Testis (tissue), 3 donors: ENCODE measurements around the gene TRAPPC10. TPM values are rescaled to one million over a fixed set of nuclear protein-coding genes. Genes with fewer than 3 reads are reported as not detected.

Experiments
- DNase-seq: peaks from one replicate; pipeline ENCODE4 v3.0.0-alpha.2; 2019
- H3K27ac ChIP-seq, 2 donors: fragments of 200-600 bp; sonication (generic); one replicate each; pipeline ENCODE4 v1.5.1; 2019
- H3K27me3 ChIP-seq: fragments of 200-600 bp; sonication (generic); one replicate; pipeline ENCODE4 v1.5.1; 2019
- H3K36me3 ChIP-seq: fragments of 200-600 bp; sonication (generic); one replicate; pipeline ENCODE4 v1.5.1; 2017; ENCODE audit warnings: low read depth; ENCODE audit errors: missing control alignments
- H3K4me1 ChIP-seq: fragments of 200-600 bp; sonication (generic); one replicate; pipeline ENCODE4 v1.5.1; 2019
- H3K4me3 ChIP-seq, 2 donors: fragments of 200-600 bp; sonication (generic); one replicate each; pipeline ENCODE4 v1.5.1; 2017 to 2019
- H3K9me3 ChIP-seq: fragments of 200-600 bp; sonication (generic); one replicate; pipeline ENCODE4 v1.5.1; 2017
- POLR2A ChIP-seq: fragments of 450-650 bp; IDR thresholded peaks from one replicate; pipeline ENCODE4 v1.6.1; 2017; ENCODE audit warnings: antibody characterized with exemption, mild to moderate bottlenecking, moderate library complexity
- WGBS, 2 donors: methylation state at CpG; one replicate each; pipeline ENCODE4 v1.1.5; 2018; 5-methylcytosine and 5-hydroxymethylcytosine counted together
- intact Hi-C: fragments of 100-400 bp; cut with DNase I; formaldehyde crosslinking; loops from one replicate; pipeline ENCODE4 v1.15.1; 2023; ENCODE audit warnings: low total_unique reads
- polyA plus RNA-seq: library from polyadenylated mRNA; stranded (reverse); fragments of 350-450 nt; fragmentation: Illumina TruSeq; extraction: RNeasy Lipid Tissue Mini Kit (QIAGEN cat#74804); gene quantifications from one replicate; pipeline ENCODE4 v1.2.3, GENCODE V29; 2014; ENCODE audit warnings: low read depth, low replicate concordance; ENCODE audit not compliant: insufficient read depth
- total RNA-seq, 2 donors: library from RNA; depleted of rRNA; stranded (reverse); fragments of >200 nt; gene quantifications; one replicate each; pipeline ENCODE4 v1.2.3, GENCODE V29; 2016
- TF ChIP-seq, protein P1 (sequence below), 3 experiments: fragments of 450-650 bp in 2 of 3; fragments of 200-600 bp in 1 of 3; sonication (generic) in 1 of 3; IDR thresholded peaks; one replicate each; pipeline ENCODE4 v1.5.1; 2016 to 2019; ENCODE audit warnings: antibody characterized with exemption in 3 of 3, mild to moderate bottlenecking in 2 of 3, moderate library complexity in 1 of 3

TRAPPC10 gene
- total and polyA plus RNA-seq, 3 donors from 2014 or later = 46.4 to 69.8 (median 58.0) TPM

GRCh38 chr21:44072111-44072510, 60.0 kb downstream of the TRAPPC10 start:
- TF ChIP-seq, protein P1, sequence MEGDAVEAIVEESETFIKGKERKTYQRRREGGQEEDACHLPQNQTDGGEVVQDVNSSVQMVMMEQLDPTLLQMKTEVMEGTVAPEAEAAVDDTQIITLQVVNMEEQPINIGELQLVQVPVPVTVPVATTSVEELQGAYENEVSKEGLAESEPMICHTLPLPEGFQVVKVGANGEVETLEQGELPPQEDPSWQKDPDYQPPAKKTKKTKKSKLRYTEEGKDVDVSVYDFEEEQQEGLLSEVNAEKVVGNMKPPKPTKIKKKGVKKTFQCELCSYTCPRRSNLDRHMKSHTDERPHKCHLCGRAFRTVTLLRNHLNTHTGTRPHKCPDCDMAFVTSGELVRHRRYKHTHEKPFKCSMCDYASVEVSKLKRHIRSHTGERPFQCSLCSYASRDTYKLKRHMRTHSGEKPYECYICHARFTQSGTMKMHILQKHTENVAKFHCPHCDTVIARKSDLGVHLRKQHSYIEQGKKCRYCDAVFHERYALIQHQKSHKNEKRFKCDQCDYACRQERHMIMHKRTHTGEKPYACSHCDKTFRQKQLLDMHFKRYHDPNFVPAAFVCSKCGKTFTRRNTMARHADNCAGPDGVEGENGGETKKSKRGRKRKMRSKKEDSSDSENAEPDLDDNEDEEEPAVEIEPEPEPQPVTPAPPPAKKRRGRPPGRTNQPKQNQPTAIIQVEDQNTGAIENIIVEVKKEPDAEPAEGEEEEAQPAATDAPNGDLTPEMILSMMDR (IDR thresholded peaks at IDR 0.05) = no peak
- TF ChIP-seq POLR2A = no peak

GRCh38 chr21:44074315-44074958, 62.3 kb downstream of the TRAPPC10 start:
- H3K36me3 ChIP-seq = no peaks in the 10 kb centered on the region
- no peak for DNase-seq
- no peaks in the 10 kb centered on the region for H3K9me3 ChIP-seq
- no peak overlapping the region for H3K4me3 ChIP-seq
- no peaks in the 10 kb centered on the region for H3K4me1 ChIP-seq
- intact Hi-C loops = loop anchor here (10.0 kb wide), 1 partner anchor 50 kb away; no protein-coding TSS in a partner anchor
- H3K27me3 ChIP-seq = no peaks in the 10 kb centered on the region
- TF ChIP-seq POLR2A = no peak
- TF ChIP-seq, protein P1 (IDR thresholded peaks at IDR 0.05) = no peak
- no peak overlapping the region for H3K27ac ChIP-seq
- WGBS, 2 donors = 90 to 97% methylated on average over 9 to 11 of the region's 11 CpGs

More at GRCh38 chr21:44072111-44072510, 60.0 kb downstream of the TRAPPC10 start:
- H3K4me1 ChIP-seq = no peaks in the 10 kb centered on the region
- 94 to 97% methylated on average over 11 to 15 of the region's 15 CpGs for WGBS, 2 donors
- no peaks in the 10 kb centered on the region for H3K27me3 ChIP-seq
- H3K27ac ChIP-seq = no peak overlapping the region
- intact Hi-C loops = loop anchor here (10.0 kb wide), 1 partner anchor 47 kb away; no protein-coding TSS in a partner anchor
- no peaks in the 10 kb centered on the region for H3K36me3 ChIP-seq
- DNase-seq = no peak
- H3K4me3 ChIP-seq = no peak overlapping the region
- no peaks in the 10 kb centered on the region for H3K9me3 ChIP-seq

DNA sequence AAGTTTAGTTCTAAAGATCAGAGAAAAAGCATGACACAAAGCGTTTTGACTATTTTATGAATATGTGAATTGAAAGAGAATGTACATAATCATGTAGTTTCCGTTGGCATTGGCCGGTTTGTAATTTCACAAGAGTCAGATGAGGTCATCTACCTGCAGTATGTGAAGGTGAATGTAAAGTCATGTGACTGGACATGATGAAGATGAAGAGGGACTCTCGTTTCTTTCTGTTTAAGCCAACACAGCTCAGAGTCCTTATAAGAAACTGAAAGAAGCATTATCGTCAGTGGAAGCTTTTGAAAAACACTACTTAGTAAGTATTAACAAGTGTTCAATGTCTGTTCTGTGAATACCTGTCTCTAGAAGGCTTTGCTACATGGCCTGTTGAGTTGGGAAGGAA, 64.2 kb downstream of the TRAPPC10 start:
- intact Hi-C loops = loop anchor here (10.0 kb wide), 1 partner anchor 52 kb away; no protein-coding TSS in a partner anchor
- Histone ChIP-seq H3K9me3 (no peaks in the 10 kb centered on the region), H3K27me3 (no peaks in the 10 kb centered on the region), H3K27ac (no peak overlapping the region), H3K36me3 (no peaks in the 10 kb centered on the region), H3K4me3 (no peak overlapping the region), H3K4me1 (no peaks in the 10 kb centered on the region)
- DNase-seq = no peak
- TF ChIP-seq, protein P1 (IDR thresholded peaks at IDR 0.05) = no peak
- TF ChIP-seq POLR2A = no peak
- WGBS, 2 donors = 91 to 92% methylated on average over 5 of the region's 5 CpGs

DNA sequence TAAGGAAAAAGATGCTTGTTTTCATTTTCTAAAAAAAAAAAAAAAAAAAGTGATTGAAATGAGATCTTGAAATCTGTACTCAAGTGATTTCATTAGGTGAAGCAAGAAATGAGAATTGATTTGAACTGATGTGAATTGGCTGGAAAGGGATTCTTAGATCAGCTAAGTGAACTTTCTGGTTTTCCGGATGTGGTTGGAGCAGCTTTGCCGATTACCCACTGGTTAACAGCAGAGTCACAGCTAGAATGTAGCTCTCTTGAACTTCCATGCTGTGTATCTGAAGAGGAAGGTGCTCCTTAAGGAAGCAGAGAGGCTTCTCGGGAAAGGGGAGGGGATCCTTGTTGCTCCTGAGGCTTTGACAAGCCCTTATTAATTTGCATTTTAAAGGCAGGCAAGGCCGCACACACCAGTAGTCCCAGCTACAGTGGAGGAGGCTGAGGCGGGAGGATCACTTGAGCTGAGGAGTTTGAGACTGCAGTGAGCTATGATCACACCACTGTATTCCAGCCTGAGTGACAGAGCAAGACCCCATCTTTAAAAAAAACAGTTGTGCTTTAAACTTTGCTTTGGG, 66.4 kb downstream of the TRAPPC10 start:
- no peaks in the 10 kb centered on the region for H3K27me3 ChIP-seq
- no peaks in the 10 kb centered on the region for H3K9me3 ChIP-seq
- intact Hi-C loops = loop anchor here (10.0 kb wide), 1 partner anchor 54 kb away; no protein-coding TSS in a partner anchor
- WGBS, 2 donors = 82 to 94% methylated on average over 5 of the region's 5 CpGs
- DNase-seq = no peak
- H3K36me3 ChIP-seq = no peaks in the 10 kb centered on the region
- H3K27ac ChIP-seq = no peak overlapping the region
- no peak overlapping the region for H3K4me3 ChIP-seq
- peaks cover 6% of the 10 kb centered on the region for H3K4me1 ChIP-seq
- TF ChIP-seq, protein P1 (IDR thresholded peaks at IDR 0.05) = no peak
- TF ChIP-seq POLR2A = no peak
